Measurements from ENCODE around the gene BRIP1. TPM values are rescaled to one million over a fixed set of nuclear protein-coding genes. Genes with fewer than 3 reads are reported as not detected.

BRIP1 gene
- total and polyA plus RNA-seq, 2 donors (not counting 3 experiments of a cell fraction or from before 2014, with no cell fraction given), result 1.8 to 12.1 TPM

- Histone ChIP-seq H3K36me3 (ENCODE audit: control insufficient read depth in 2 of 2, extremely low read depth in 1 of 2, insufficient read depth in 2 of 2, low read length in 2 of 2) (peaks cover 0 to 7% of the 10 kb centered on the region in 2 experiments), H3K27me3 (ENCODE audit: control insufficient read depth in 2 of 2, insufficient read depth in 2 of 2, low read length in 2 of 2) (no peaks in the 10 kb centered on the region), H4K20me1 (replicated peaks; ENCODE audit: control insufficient read depth, extremely low read depth, insufficient read depth, low read length) (no peaks in the 10 kb centered on the region), H3K9ac (replicated peaks; ENCODE audit: extremely low read depth, insufficient read depth, low read length) (no peak overlapping the region), H3K27ac (ENCODE audit: insufficient read depth, low read depth, low read length) (no peak overlapping the region), H3K4me3 (replicated peaks in 1 of 3; ENCODE audit: insufficient read depth in 1 of 3, low read depth in 1 of 3, low read length in 3 of 3) (no peak overlapping the region), H2AFZ (ENCODE audit: low read depth, low read length) (no peak overlapping the region), H3K9me1 (replicated peaks; ENCODE audit: control insufficient read depth, extremely low read depth, insufficient read depth, low read length) (no peaks in the 10 kb centered on the region), H3K9me3 (replicated peaks; ENCODE audit: control insufficient read depth, insufficient read depth, low read length) (no peaks in the 10 kb centered on the region), H3K4me2 (ENCODE audit: insufficient read depth, low read length) (no peak overlapping the region), H3K79me2 (ENCODE audit: control insufficient read depth, insufficient read depth, low read length) (no peaks in the 10 kb centered on the region), H3K4me1 (ENCODE audit: control insufficient read depth, extremely low read depth, insufficient read depth, low read length) (no peaks in the 10 kb centered on the region)
- TF ChIP-seq JUN (IDR thresholded peaks at IDR 0.05; ENCODE audit: borderline replicate concordance, insufficient read depth, insufficient read length, low read depth) (no peak), MYC (IDR thresholded peaks at IDR 0.05; ENCODE audit: low read depth, low read length) (no peak), POLR2AphosphoS5 (IDR thresholded peaks at IDR 0.05; ENCODE audit: insufficient read depth, low read depth, low read length) (no peak)
- TF ChIP-seq, protein P1, sequence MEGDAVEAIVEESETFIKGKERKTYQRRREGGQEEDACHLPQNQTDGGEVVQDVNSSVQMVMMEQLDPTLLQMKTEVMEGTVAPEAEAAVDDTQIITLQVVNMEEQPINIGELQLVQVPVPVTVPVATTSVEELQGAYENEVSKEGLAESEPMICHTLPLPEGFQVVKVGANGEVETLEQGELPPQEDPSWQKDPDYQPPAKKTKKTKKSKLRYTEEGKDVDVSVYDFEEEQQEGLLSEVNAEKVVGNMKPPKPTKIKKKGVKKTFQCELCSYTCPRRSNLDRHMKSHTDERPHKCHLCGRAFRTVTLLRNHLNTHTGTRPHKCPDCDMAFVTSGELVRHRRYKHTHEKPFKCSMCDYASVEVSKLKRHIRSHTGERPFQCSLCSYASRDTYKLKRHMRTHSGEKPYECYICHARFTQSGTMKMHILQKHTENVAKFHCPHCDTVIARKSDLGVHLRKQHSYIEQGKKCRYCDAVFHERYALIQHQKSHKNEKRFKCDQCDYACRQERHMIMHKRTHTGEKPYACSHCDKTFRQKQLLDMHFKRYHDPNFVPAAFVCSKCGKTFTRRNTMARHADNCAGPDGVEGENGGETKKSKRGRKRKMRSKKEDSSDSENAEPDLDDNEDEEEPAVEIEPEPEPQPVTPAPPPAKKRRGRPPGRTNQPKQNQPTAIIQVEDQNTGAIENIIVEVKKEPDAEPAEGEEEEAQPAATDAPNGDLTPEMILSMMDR (IDR thresholded peaks at IDR 0.05; ENCODE audit: extremely low read depth in 1 of 2, insufficient read depth in 1 of 2, low read depth in 1 of 2, low read length in 2 of 2), result no peak
- BruUV-seq (replicated peaks), result no TSS peak
- dilution Hi-C loops (cut with MboI; ENCODE audit: extremely low pct_ligation_motif_present, low sequenced_read_pairs) (no loop called here), intact Hi-C loops (cut with micrococcal nuclease) (no loop called here)
- ChIA-PET CTCF (no interaction called here), POLR2A (no interaction called here)
- FAIRE-seq (no peak), DNase-seq (ENCODE audit: low read depth, low spot score) (no peak)
Observed at GRCh38 chr17:61847659-61848058, 15.7 kb downstream of the BRIP1 start.

DNA sequence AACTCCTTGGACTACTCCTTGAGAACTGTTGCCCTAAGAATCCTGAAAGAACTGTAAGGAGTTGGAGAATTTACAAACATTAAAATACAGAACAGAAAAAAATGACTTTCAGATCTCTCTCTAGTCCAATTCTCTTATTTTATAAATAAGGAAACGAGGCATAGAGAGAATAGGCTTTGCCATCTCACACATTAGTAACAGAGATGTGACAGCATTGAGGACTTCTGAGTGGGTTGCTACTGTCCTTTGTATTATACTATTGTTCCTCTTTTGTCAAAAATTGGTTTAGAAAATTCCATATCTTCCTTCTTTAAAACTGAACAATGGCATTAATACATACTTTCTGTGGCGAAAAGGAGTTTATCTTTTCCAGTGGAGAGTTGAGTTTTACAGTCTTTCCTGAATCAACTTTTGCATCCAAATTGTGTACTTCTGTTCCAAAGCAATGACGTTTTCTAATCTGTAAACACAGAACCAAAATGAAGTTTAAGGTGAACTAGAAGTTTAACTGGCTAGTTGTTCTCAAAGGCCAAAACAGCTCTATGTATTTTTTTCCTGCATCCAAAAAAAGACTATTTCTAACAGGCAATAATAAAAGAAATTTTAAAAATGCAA lies 16.5 kb downstream of the BRIP1 start:
- Histone ChIP-seq H2AFZ (ENCODE audit: low read depth, low read length) (no peak overlapping the region), H3K4me3 (replicated peaks in 1 of 3; ENCODE audit: insufficient read depth in 1 of 3, low read depth in 1 of 3, low read length in 3 of 3) (no peak overlapping the region), H3K27me3 (ENCODE audit: control insufficient read depth in 2 of 2, insufficient read depth in 2 of 2, low read length in 2 of 2) (no peaks in the 10 kb centered on the region), H3K4me2 (ENCODE audit: insufficient read depth, low read length) (no peak overlapping the region), H3K36me3 (ENCODE audit: control insufficient read depth in 2 of 2, extremely low read depth in 1 of 2, insufficient read depth in 2 of 2, low read length in 2 of 2) (peaks cover 0 to 5% of the 10 kb centered on the region in 2 experiments), H3K9me1 (replicated peaks; ENCODE audit: control insufficient read depth, extremely low read depth, insufficient read depth, low read length) (no peaks in the 10 kb centered on the region), H3K79me2 (ENCODE audit: control insufficient read depth, insufficient read depth, low read length) (no peaks in the 10 kb centered on the region), H3K4me1 (ENCODE audit: control insufficient read depth, extremely low read depth, insufficient read depth, low read length) (no peaks in the 10 kb centered on the region), H3K27ac (ENCODE audit: insufficient read depth, low read depth, low read length) (no peak overlapping the region), H3K9ac (replicated peaks; ENCODE audit: extremely low read depth, insufficient read depth, low read length) (no peak overlapping the region), H4K20me1 (replicated peaks; ENCODE audit: control insufficient read depth, extremely low read depth, insufficient read depth, low read length) (no peaks in the 10 kb centered on the region), H3K9me3 (replicated peaks; ENCODE audit: control insufficient read depth, insufficient read depth, low read length) (no peaks in the 10 kb centered on the region)
- BruUV-seq (replicated peaks), result no TSS peak
- FAIRE-seq (no peak), DNase-seq (ENCODE audit: low read depth, low spot score) (no peak)
- dilution Hi-C loops (cut with MboI; ENCODE audit: extremely low pct_ligation_motif_present, low sequenced_read_pairs) (no loop called here), intact Hi-C loops (cut with micrococcal nuclease) (no loop called here)
- CTCF ChIA-PET, result no interaction called here
- no peak for TF ChIP-seq POLR2A (IDR thresholded peaks at IDR 0.05; ENCODE audit: low read depth, low read length)
- TF ChIP-seq MYC (IDR thresholded peaks at IDR 0.05; ENCODE audit: low read depth, low read length), result no peak
- no peak for TF ChIP-seq GATA2 (IDR thresholded peaks at IDR 0.05; ENCODE audit: insufficient read depth, insufficient read length, low read depth, low read length)
- no peak for TF ChIP-seq JUN (IDR thresholded peaks at IDR 0.05; ENCODE audit: borderline replicate concordance, insufficient read depth, insufficient read length, low read depth)
- no peak for TF ChIP-seq MAX (IDR thresholded peaks at IDR 0.05; ENCODE audit: insufficient read depth, insufficient read length)
- no peak for TF ChIP-seq EZH2 (IDR thresholded peaks at IDR 0.05; ENCODE audit: borderline replicate concordance, low read depth, low read length, severe bottlenecking)
- TF ChIP-seq, protein P1 (IDR thresholded peaks at IDR 0.05; ENCODE audit: extremely low read depth in 1 of 2, insufficient read depth in 1 of 2, low read depth in 1 of 2, low read length in 2 of 2), result no peak
- no peak for TF ChIP-seq FOS (IDR thresholded peaks at IDR 0.05; ENCODE audit: borderline replicate concordance, insufficient read depth, low read length)
- POLR2A ChIA-PET, result no interaction called here
